HG02885 (cell line): ENCODE data around the gene GRK1.
"Not testable (repeated sequence)": the region's sequence is repeated elsewhere in the genome, so short reads cannot be mapped to it uniquely, and the experiment has no call there.

Source experiments
- ATAC-seq: cut with Tn5 transposase; IDR thresholded peaks from one replicate; pipeline ENCODE4 v1.9.1; 2021; ENCODE audit warnings: mild to moderate bottlenecking; ENCODE audit not compliant: unreplicated experiment, poor library complexity

Gene GRK1

GRCh38 chr13:113666951-113667701 lies at the start of gene GRK1:
Gene GRK1 (plus strand): TSS chr13:113667219. CDS start chr13:113667387, 168 bp downstream.
- no peak for ATAC-seq

GRCh38 chr13:113617961-113618360 lies 49.1 kb upstream of the GRK1 start:
- no peak for ATAC-seq

GRCh38 chr13:113618455-113618854 lies 48.6 kb upstream of the GRK1 start:
- no peak for ATAC-seq

DNA sequence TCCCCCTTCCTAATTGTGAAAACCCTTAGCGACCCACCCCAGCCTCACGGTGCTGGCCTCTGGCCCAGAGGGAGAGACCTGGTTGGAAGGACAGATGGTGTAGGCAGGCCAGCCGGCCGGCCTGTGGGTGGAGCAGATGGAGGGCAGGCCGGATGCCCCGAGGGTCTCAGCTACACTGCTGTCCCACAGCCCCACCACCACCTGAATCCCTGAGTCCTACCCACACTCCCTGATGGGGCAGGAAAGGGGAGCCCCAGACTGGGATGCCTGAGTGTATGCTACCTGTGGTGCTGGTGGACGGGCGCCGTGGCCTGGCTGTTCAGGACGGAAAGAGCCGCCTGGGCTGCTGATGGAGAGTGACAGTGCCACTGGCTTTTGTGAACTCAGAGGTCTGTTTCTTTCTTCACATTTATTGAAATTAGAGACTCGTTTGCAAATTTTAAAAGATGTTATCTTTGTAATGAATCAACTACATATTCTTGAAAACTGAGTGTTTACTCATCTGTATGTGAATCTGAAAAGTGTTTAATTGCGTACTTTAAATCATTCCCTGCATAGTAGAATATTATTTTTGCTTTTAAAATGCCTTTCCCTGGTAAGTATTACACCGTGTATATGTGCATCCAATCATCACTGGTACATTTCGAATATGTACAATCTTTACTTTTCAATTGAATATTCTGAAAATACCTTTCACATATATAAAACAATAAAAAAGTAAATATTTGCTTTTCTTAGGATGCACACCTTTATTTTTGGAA lies 46.8 kb upstream of the GRK1 start:
- ATAC-seq = no peak

DNA sequence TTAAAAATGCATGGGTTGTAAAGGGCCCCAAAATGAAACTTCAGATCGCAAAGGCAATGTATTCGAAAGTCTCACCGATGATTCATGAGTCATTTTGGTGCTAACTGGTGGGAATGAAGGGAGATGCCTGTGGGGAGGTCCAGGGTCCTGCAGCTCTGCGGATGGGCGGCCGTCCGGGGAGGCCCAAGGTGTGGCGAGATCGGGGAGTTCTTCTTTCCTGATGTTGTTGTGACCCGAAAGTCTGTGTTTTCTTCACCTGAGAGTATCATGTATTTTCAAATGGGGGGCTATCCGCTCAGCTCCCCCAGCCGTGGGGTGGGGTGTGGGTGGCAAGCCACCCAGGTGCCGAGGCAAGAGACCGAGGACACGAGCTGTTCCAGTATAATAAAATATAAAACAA lies 46.0 kb upstream of the GRK1 start:
- no peak for ATAC-seq

DNA sequence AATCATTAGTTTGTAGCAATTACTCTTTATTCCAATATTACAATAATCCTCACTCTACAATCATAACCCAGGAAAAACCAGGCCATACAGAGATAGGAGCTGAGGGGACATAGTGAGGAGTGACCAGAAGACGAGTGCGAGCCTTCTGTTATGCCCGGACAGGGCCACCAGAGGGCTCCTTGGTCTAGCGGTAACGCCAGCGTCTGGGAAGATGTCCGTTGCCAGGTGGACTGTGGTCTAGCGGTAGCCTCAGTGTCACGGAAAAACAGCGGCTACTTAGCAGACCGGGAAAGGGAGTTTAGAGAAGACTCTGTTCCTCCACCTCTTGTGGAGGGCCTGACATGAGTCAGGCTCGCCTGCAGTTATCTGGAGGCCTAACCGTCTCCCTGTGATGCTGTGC lies 45.5 kb upstream of the GRK1 start:
- not testable (repeated sequence) for ATAC-seq

DNA sequence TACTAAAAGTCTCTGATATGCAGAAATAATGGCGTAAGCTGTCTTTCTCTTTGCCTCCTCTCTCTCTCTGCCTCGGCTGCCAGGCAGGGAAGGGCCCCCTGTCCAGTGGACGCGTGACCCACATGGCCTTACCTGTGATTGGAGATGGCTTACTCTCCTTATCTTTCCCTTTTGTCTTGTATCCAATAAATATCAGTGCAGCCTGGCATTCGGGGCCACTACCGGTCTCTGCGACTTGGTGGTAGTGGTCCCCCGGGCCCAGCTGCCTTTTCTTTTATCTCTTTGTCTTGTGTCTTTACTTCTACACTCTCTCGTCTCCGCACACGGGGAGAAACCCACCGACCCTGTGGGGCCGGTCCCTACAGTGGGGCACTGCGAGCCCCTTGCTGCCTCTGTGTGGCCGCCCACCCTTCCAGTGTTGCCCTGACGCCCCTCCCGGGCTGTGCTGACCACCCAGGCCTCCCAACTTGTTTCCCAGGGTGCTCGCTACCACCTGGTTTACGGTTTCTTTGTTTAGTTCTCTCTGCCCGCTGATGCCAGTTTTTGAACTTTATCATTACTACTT lies 45.0 kb upstream of the GRK1 start:
- not testable (repeated sequence) for ATAC-seq

GRCh38 chr13:113622791-113623490 lies 44.1 kb upstream of the GRK1 start:
- no peak for ATAC-seq

GRCh38 chr13:113623491-113624234 lies 43.4 kb upstream of the GRK1 start:
- ATAC-seq = no peak

GRCh38 chr13:113624235-113624587 lies 42.8 kb upstream of the GRK1 start:
- no peak for ATAC-seq

DNA sequence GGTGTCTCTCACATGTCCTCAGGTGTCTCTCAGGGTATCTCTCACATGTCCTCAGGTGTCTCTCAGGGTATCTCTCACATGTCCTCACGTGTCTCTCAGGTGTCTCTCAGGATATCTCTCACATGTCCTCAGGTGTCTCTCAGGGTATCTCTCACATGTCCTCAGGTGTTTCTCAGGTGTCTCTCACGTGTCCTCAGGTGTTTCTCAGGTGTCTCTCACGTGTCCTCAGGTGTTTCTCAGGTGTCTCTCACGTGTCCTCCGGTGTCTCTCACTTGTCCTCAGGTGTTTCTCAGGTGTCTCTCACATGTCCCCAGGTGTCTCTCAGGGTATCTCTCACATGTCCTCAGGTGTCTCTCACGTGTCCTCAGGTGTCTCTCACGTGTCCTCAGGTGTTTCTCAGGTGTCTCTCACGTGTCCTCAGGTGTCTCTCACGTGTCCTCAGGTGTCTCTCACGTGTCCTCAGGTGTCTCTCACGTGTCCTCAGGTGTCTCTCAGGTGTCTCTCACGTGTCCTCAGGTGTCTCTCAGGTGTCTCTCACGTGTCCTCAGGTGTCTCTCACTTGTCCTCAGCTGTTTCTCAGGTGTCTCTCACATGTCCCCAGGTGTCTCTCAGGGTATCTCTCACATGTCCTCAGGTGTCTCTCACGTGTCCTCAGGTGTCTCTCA lies 42.2 kb upstream of the GRK1 start:
- not testable (repeated sequence) for ATAC-seq

DNA sequence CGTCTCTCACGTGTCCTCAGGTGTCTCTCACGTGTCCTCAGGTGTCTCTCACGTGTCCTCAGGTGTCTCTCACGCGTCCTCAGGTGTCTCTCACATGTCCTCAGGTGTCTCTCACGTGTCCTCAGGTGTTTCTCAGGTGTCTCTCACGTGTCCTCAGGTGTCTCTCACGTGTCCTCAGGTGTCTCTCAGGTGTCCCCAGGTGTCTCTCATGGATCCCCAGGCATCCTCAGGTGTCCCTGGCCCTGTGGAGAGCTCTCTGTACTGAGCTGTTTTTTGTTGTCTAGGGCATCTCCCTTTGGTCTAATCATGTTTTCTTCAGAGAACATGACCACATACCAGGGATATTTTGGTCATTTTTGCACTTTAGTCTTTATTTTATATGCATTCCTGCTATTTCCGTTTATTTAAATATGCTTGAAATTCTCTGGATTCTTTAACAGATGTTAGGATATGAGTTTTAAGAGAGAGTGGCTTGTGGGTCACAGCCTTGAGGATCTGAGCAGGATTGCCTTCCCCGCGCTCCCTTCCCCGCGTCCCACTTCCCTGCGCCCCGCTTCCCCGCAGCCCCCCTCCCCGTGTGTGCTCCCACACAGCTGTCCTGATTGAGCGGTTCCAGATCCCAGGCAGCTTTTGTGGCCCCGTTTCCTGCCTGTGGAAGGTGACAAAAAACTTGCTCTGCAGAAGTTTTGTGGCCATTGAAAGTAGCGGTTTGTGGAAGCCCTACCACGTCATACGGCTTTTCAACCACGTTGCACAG lies 40.9 kb upstream of the GRK1 start:
- no peak for ATAC-seq

DNA sequence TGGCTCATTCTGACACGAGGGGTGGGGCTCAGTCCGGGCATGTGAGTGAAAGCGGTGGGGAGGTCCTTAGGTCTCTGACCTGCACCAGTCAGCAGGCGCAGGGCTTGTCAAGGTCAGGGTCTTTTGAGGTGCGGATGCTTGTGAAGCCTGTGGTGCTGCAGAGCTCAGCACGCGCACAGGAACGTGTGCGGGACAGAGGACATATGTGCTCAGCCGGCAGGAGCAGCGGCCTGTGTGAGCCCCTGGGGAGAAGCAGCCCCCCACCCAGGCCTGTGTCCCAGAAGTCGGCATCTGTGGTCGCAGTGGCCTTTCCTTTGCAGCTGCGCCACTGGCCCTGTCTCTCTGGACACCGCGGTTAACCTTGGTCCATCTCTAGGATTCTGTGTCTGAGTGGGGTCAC lies 39.9 kb upstream of the GRK1 start:
- ATAC-seq = no peak

DNA sequence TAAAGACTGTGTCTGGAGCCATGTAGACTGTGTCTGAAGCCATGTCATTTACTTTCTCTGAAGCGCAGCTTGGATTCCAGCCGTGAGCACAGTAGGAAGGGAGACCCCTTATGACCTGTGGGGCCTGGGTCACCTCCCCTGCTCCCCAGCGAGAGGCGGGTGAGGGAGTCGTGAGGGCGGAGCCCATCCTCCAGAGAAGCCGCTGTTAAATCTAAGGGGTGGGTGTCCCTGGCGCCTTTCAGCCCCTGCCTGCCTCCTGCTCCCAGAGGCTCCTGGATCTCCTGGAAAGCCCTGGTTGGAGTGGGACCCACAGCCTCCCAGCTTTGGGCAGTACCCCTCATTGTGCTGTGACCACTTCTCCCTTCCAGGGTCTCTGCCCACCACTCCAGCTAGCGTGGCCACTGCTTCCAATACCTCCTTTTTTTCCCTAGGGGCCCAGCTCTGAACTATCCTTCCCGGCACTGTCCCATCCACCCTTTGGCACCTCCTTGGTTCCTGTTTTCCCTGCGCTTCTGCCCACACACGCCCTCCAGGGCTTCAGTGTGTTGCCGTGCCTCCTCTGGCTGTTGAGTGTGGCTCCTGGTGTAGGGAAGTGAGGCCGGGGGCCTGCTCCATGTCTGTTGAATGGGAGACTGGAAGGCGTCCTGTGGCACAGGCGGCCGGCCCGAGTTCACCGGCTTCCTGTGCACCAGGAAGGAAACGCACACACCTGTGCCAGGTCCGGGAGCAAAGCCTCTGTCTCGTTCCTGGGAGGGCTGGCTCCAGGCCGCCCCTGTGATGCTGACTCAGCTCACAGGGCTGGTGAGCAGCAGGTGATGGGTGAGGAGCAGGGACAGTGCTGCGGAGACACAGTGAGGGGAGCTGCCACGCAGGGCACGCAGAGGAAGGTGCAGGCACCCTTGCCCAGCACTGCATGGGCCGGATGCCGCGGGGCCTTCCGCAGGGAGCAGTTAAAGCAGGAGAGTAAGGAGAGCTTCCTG lies 38.4 kb upstream of the GRK1 start:
- no peak for ATAC-seq

DNA sequence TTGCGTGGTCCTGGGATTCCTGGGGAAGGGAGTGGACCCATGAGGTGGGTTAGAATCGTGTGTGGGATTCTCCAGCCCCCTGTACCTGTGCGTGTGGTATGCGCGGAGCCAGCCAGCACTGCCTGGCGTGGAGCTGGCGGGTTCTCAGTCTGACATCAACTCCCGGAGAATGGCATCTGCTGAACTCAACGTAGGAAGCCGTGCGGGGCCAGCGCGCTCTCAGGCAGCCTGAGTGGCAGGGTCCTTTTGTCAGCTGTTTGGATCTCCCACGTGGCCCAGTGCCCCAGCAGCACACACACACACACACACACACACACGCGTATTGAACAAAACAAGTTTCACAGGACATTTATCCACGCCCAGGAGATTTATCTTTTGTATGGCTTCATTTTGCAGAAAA lies 37.2 kb upstream of the GRK1 start:
- no peak for ATAC-seq

GRCh38 chr13:113630296-113630695 lies 36.7 kb upstream of the GRK1 start:
- ATAC-seq = no peak

DNA sequence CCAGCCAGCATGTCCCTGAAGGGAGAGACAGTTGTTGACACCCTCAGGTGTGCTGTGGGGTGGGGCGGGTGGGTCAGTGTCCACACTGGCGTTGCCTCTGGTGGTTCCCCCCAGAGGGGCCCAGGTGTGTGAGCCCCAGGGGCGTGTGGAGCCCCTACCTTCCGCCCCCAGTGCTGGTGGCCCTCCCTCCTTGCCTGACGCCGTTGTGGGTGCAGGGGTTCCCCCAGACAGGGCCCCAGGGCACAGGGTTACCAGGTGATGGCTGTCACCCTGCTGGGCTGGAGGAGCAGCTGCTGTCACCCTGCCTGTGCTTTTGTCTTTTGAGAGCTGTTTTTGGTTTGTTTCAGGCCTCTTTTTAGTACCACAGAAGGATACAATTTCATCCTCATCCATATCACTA lies 36.2 kb upstream of the GRK1 start:
- no peak for ATAC-seq
